Hypothalamus (tissue), 51 donors: ENCODE results near the gene FGGY.

Experiments
- DNase-seq, 51 donors: peaks; one replicate each; lab custom pipeline; 2025; lab: John Stamatoyannopoulos, UW

The FGGY gene

DNA sequence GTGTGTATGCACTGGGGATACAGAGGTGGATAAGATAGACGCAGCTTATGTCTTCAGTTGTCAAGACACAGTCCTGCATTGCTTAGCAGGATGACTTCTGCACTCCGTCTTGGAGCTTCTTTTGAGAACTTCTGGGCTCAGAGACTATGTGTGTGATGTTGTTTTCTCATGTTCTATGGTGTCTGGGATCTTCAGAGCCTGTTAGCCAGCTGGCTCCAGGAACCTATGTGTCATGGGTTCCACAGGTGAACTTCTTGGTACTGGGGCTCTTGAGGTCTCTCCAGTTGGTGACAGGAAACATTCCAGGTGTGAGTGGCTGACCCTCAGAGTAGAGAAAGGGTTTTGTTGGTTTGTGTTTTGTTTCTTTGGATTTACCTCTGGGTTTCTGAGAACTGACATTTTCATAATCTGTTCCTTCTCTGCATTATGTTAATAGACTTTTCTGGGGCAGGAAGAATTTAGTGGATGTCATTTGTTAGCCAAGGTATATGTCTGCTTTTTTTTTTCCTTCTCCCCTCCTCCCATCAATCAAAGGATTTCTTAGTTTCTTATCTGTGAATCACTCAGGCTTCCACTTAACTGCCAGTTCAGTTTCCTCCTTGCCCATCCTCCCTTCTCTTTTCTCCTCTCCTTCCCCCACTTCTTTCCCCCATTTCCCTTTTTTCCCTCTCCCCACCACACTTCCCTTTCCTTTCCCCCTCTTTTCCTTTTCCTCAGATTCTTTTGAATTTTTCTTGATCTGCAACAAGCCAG is 18.1 kb downstream of the FGGY start:
- no peak for DNase-seq

DNA sequence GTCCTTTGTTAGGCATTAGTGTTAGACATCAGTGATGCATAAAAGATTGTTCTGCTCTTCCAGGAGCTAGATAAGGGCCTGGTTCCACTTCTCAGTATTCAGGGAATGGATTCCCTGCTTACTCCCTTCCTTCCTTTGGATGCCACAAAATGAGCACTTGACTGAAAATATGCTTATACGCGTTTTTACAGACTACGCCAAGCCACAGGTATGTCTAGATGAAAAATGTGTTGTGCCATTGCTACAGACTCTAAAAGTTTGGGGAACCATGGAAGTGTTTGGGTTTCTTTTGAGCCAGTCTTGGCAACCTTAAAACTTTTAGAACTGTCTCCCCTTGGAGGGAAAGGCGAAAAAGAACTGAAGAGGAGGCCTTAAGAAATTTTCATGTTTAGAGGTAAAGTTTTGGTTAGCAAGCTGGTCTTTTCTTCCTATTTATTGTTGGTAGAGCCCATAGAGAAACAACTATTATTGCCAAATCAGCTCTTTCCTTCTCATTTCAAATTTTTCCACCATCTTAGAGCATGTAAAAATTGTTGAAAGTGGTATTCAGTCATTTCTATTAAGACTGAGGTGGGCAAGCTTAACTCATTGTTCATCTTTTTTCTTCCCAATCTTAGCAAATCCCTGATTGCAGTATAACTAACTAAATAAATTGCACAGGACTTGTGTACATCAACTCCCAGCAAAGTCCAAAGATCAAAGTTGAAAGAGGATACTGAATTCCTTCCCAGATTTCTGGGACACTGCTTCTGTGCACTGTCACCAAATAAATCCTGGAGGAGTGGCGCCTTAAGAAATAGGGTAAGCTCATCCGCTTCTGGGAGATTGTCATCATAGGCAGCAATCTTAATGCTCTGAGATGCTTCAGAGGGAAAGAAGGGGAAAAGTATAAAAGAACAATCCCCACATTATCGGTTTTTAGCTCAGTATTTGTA is 18.9 kb downstream of the FGGY start:
- DNase-seq, result no peak

DNA sequence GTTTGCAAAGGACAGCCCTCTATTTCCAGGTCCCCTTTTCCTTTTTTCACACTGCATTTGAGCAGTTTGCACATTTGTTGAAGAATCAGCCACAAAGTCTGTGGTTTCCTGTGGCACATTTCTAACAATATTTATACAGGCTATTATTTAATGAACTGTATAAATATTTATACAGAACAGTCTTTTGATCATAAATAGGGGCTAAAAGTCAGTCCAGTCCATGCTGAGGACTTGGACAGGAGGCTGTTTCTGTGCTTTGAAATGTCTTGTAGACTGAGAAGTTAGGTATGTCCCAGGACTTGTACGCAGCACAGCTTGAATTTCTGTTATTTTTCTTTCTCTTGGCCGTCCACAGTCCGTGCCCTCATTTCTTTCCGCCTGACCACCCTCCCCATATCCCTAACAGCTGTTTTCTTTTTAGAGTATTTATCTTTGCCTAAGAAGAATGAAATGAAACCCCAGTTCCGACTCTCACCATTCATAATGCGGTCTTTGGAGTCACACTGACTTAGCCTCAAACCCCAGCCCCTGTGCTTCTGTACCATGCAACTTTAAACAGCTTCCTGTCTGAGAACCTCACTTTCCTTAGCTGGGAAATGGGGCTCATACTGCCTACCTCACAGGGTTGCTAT is 19.7 kb downstream of the FGGY start:
- no peak for DNase-seq

DNA sequence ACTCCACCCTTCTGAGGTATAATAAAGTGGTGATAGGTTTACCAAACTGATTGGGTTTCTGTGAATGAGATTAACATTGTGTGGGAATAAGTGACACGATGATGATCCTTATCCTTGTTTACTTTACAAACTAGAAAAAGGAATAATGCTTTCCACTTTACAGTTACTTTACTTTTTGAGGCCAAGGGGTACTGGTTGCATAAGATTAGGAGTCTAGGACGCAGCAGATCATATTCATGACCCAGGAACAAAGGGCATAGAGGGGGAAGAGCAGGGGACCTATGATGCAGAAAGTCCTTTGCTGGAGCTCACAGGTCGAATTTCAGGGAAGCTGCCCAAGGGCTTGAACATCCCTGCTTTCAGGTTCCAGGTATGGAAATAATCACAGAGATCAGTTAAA is 20.4 kb downstream of the FGGY start:
- no peak for DNase-seq

DNA sequence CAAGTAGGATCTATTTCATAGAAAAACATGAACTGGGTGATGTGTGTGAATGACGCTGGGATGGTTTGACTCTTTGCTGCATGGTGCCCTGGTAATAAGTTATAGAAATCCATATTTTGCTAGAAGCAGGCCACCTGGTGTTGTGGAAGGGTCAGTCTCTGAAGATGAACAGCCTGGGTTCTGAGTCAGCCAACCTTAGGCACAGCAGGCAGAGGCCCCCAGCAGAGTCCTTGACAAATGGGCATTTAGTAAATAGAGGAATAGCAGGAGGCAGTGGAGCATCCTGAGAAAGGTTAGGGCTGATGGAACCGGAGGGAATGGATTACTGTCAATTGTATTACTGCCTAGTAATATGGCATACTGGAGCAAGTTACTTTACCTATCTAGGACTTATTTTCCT is 20.9 kb downstream of the FGGY start:
- no peak for DNase-seq

DNA sequence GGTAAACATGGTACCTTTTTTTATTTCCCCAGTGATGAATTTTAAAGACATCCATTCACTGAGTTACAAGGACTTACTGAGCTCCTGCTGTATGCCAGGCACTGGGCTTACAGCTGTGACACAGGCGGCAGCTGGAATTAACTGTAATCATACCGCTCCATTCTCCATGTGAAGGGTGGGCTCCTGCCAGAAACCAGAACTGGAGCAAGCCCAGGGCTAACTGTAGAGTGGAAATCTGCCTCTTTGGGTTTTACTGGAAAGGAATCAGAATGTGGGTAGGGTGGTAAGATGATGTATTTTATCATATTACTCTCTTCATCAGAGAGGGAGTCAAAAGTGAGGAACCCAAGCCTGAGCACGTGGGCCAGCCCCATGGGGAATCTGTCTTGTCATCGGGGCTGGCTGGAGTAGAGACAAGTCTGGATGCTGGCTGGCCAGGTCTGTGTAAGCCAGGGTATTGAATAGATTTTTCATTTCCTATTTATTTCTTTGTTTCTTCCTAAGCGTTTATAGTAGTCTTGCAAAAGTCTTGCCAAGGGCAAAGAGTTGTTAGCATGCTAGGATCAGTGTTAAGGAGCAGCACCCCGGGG is 21.5 kb downstream of the FGGY start:
- no peak for DNase-seq

DNA sequence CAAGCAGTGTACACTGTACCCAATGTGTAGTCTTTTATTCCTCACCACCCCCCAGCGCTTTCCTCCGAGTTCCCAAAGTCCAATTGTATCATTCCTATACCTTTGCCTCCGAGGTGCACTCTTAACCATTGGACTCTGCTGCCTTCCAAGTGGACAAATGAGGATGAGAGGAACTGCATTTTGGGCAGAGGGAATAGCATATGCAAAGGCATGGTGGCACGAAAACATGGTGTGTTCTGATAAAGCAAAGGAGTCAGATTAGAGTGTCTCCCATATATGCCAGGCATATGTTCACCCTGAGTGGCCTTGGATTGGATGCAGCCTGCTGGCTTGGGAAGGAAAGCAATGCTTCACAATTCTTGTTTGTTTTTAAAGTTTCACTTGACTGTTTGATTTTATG is 25.5 kb downstream of the FGGY start:
- no peak for DNase-seq

DNA sequence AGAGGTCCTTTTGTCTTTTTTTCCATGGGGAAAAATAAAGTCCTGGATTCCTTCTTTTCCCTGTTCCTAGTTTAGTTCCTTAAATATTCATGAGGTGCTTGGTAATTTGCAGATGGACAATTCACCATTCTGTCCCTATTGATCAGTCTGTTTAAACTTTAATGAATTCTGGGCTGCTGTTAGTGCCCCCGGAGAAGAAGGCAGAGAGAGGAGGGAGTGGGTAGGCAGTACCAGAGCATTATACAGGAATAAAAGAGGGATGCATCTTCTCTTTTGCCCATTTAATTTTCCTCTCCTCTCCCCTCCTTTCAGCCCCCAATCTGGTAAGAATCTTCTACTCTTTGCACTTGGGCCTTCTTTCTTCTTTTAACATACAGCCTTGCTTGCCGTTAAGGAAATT is 25.9 kb downstream of the FGGY start:
- DNase-seq, result no peak

DNA sequence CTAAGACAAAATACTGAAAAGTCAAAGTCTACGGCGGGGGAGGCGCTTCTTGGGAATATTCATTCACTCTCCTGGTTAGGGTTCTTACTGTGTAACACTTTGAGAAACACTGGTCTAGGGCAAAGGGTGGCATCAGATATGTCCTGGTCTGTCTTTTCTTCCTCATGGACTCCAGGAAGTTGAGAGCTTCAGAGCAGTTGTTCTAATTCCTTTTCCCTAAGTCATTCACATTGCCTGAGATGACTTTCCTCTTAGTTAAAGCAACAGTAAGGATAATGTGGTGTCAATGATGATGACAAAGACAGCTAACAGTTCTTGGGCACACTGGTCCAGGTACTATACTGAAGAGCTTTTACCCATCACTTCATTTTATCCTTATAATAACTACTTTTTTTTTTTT is 27.0 kb downstream of the FGGY start:
- DNase-seq, result no peak

DNA sequence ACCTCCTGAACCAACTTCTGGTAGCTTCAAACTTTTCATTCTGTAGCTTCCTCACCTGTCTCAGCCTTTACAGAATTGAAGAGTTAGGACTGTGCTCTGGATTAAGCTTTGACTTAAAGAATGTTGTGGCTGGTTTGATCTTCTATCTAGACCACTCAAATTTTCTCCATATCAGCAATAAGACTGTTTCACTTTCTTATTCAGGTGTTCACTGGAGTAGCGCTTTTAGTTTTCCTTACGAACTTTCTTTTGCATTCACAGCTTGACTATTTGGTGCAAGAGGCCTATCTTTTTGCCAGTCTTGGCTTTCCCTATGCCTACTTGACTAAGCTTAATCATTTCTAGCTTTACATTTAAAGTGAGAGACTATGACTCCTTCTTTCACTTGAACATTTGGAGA is 31.5 kb downstream of the FGGY start:
- DNase-seq, result no peak

DNA sequence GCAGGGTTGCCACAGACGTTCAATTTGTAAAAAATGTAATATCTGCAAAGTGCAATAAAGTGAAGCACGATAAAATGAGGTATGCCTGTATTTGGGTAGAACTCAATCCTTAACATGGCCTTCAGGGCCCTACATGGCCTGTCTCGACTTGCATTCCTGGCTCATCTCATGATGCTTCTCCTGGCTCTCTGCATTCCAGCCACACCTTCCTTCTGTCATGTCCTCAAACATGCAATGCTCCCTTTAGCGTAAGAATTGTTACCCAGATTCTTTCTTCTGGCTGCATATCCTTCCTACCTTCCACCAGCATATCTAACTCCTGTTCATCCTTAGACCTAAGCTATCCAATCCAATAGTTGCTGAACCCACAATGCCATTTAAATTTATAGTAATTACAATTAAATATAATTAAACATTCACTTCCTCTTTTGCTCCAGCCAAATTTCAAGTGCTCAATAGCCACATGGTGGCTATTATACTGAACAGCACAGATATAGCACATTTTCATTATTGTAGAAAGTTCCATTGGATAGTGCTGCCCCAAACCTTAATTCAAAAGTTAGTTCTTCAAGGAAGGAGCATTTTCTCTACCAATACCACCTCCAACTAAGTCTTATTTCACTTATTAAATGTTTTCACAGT is 32.6 kb downstream of the FGGY start:
- no peak for DNase-seq

DNA sequence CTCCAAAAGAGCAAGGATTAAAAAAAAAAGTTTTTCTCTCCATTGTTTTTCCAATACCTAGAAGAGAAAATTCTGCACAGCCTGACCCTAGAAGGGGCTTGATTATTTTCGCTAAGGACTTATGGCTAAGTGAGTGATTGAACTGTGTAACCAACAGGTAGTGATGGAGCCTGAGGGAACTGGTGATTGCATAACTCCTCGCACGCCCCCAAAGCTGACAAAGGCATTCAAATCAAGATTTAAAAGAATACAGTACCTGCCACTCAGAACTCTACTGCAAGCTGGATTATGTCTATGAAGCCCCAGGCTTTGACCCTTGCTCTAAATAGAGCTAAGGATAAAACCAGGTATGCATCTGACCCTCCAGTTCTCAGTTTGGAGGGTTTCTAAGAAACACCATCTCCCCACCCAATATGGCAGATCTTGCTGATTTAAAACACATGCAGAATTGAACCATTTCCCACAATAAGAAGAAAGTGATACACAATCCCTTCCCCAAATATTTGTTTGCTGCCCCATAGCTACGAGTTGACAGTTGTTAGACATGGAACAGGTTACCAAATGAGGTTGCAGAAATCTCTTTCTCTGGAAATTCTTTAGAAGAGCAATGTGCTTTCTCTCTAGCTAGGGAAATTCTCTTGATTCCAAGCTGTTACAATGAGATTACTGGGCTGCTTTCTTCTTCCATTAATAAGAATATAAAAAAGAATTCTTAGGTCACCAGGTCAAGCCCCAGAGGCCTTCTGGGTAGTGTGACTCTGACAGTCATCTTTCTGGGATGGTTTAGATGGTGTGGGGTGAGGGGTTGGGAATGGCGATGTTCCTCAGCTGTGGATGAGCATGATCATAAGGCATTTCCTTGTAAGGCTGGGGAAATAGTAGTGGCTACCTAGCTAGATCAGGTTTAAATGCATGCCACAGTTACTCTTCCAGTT is 35.1 kb downstream of the FGGY start:
- no peak for DNase-seq

DNA sequence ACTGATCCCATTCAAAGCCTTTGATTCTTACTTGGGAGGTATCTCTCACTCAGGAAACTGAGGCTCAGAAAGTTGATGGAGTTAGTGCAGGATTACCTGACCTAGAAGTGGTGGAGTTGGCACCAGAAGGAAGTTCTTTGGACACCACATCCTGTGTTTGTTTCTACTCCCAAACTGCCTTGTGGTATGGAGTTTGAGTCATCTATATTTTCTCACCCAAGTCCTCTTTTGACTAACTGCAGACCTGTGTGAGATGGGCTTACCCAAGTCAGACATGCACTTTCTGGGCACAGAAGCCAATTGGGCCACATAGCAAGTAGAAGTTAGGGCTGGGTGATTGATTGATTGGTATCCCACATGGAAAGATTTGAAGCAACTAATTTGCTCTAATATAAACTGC is 36.1 kb downstream of the FGGY start:
- DNase-seq, result no peak

DNA sequence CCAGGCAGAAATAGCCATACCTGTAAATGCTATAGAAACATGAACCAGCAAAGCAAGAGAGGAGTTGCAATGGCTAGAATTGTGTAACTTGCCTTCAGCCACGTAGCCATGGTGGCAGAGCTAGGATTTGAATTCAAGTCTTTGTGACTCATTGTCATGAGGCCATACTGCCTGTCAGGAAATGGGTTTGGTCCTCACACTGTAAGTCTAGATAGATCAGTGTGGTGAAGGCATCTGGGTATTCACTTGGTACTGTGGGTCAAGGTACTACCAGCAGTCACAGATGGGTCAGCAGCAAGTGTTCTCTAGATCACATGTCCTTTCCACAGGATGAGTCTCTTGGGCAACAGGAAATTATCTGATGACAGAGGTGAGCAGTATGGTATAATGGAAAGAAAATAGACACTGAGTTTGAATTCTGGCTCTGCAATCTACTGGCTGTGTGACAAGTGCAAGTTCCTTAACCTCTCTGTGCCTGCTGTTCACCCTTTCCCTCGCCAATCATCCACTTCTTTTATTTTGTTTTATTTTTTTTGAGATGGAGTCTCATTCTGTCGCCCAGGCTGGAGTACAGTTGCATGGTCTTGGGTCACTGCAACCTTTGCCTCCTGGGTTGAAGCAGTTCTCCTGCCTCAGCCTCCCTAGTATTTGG is 36.9 kb downstream of the FGGY start:
- no peak for DNase-seq

DNA sequence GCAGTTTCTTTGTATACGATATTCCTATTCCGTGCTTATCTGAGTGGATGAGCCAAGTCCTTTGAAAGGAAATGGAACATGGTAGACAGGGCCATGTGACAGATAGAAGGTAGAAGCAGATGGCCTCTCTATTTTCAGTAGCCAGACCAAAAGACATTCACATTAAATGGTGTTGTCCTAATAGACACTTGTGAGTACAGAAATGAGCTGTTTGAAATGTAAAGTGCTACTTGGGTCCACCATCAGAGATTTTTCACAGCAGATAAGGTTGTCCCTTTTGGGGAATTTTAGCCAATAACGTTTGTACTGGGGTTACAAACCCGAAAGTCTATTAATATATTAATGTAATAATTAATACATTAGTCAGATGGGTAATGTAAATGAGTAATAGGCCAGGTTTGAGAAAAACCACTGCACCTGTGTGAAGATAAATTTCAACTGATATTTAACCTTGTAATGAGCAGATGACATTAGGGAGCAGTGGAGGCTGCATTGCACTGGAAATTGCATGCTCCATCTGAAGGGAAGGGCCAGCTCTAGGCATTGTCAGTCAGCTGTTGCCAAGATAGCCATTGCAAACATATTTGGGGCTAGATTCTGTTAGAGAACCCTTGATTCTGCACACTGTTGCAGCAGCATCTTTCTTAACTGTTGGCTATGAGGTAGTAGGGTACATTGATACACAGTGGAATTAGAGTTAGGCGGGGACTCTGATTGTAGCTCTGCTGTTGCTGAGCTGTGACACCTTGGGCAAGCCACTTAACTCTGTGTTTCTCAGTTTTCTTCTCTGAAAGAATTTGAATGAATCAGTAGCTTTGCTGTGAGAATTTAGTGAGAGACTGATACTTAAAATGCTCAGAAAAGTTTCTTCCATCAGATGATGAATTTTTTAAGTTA is 43.8 kb downstream of the FGGY start:
- DNase-seq, result no peak

DNA sequence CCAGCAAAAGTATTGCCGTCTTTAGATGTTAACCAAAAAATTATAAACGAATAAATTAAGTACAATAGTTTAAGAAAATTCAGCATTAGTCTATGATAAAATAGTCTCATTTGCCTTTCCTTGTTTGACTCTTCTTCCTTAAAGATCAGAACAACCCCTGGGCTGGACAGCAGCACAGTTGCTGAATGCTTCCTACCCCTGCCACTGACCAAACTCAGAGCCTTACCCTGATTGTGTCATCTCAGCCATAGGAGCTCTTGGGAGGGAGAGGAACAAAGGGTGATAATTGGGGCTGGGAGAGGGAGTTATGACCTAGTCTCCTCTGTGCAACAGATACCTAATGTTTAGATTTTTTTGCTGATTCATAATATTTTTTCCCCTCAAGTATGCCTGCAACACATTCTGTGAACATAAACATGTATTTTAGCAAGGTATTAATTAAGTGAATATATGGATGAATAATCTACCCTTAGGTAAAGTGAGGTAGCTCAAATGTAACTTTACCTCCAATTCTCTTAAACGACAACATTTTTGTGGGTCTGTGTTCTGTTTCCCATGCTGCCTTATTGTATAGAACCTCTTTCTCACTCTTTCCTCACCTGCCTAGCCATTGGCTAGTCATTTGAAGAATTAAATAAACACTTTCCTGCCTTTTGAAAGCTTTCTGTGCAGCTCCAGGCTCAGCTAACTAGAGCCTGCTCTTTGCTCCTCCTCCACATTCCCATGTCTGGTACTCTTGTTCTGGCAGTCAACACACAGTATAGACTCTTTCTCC is 46.1 kb downstream of the FGGY start:
- DNase-seq, result no peak

DNA sequence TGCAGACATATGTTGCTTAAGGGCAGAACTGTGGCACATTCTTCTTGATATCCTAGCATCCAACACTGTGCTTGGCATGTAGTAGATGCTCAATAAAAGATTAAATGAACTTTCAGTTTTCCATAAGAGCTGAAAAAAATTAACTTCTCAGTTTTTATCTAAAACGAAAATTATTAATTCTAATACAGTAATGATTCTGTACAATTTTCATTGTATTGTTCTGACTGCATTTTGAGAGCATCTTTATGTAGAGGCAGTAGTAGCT is 46.6 kb downstream of the FGGY start:
- DNase-seq, result no peak

DNA sequence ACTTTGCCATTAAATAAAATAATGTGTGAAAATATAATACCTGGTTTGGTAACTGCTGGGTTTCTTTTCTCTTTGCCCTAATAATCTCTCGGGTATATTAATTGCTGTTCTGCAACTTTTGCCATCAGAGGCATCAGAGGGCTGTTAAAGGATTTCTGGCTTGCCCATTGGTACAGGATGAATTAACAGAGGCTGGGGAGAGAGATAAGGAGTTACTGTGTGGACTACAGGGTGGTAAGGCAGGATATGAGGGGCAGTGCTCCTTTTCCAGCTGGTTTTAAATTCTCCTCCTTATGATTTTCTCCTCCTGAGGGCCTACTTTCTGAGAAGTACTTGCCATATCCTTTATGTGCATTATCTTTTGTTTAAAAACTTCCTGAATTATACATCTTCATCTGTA is 48.3 kb downstream of the FGGY start:
- DNase-seq, result no peak
